Ishikawa (cell line): ENCODE measurements around the gene RNF114.

Source experiments
- CEBPB ChIP-seq: IDR thresholded peaks from 2 replicates; pipeline ENCODE4 v1.6.1; 2012
- EGR1 ChIP-seq: IDR thresholded peaks from 2 replicates; pipeline ENCODE4 v1.6.1; 2012
- EP300 ChIP-seq: IDR thresholded peaks from 2 replicates; pipeline ENCODE4 v1.6.1; 2012; ENCODE audit warnings: borderline replicate concordance
- FOXM1 ChIP-seq: IDR thresholded peaks from 2 replicates; pipeline ENCODE4 v1.6.1; 2012; ENCODE audit warnings: low read depth, borderline replicate concordance
- TAF1 ChIP-seq: IDR thresholded peaks from 2 replicates; pipeline ENCODE4 v1.6.1; 2012; ENCODE audit warnings: low read depth, mild to moderate bottlenecking
- TCF12 ChIP-seq: IDR thresholded peaks from 2 replicates; pipeline ENCODE4 v1.6.1; 2012; ENCODE audit warnings: low read depth
- TEAD4 ChIP-seq: IDR thresholded peaks from 2 replicates; pipeline ENCODE4 v1.6.1; 2012
- YY1 ChIP-seq: IDR thresholded peaks from 2 replicates; pipeline ENCODE4 v1.6.1; 2012; ENCODE audit warnings: low read depth
- ZBTB7A ChIP-seq: IDR thresholded peaks from 2 replicates; pipeline ENCODE4 v1.6.1; 2012; ENCODE audit warnings: low read depth
- TF ChIP-seq, protein P1 (sequence below): IDR thresholded peaks from 2 replicates; pipeline ENCODE4 v1.6.1; 2012
- TF ChIP-seq, protein P2 (sequence below): IDR thresholded peaks from 2 replicates; pipeline ENCODE4 v1.6.1; 2012; ENCODE audit warnings: low read depth, mild to moderate bottlenecking

DNA sequence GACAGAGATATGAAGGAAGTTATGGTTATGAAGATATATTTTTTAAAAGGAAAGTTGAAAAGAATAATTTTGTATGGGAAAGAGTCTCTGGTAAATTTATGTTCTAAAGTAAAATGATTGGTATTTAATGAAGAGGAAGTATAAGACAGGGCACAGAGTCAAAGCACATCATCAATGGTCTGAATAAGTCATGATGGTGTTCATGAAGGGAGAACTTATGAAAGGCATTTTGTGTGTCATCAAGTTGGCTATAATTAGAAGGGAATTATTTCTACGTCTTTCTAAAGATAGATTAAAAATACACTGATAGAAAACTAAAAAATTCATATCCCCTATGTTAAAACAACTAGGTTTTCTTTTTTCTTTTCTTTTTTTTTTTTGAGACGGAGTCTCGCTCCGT is 25.2 kb downstream of the RNF114 start:
- no peak for TF ChIP-seq EP300
- TF ChIP-seq FOXM1: no peak
- no peak for TF ChIP-seq TAF1
- TF ChIP-seq, protein P1, sequence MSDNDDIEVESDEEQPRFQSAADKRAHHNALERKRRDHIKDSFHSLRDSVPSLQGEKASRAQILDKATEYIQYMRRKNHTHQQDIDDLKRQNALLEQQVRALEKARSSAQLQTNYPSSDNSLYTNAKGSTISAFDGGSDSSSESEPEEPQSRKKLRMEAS: no peak
- no peak for TF ChIP-seq EGR1
- TF ChIP-seq YY1: no peak
- no peak for TF ChIP-seq CEBPB
- no peak for TF ChIP-seq ZBTB7A
- TF ChIP-seq TCF12: no peak
- no peak for TF ChIP-seq TEAD4
- TF ChIP-seq, protein P2, sequence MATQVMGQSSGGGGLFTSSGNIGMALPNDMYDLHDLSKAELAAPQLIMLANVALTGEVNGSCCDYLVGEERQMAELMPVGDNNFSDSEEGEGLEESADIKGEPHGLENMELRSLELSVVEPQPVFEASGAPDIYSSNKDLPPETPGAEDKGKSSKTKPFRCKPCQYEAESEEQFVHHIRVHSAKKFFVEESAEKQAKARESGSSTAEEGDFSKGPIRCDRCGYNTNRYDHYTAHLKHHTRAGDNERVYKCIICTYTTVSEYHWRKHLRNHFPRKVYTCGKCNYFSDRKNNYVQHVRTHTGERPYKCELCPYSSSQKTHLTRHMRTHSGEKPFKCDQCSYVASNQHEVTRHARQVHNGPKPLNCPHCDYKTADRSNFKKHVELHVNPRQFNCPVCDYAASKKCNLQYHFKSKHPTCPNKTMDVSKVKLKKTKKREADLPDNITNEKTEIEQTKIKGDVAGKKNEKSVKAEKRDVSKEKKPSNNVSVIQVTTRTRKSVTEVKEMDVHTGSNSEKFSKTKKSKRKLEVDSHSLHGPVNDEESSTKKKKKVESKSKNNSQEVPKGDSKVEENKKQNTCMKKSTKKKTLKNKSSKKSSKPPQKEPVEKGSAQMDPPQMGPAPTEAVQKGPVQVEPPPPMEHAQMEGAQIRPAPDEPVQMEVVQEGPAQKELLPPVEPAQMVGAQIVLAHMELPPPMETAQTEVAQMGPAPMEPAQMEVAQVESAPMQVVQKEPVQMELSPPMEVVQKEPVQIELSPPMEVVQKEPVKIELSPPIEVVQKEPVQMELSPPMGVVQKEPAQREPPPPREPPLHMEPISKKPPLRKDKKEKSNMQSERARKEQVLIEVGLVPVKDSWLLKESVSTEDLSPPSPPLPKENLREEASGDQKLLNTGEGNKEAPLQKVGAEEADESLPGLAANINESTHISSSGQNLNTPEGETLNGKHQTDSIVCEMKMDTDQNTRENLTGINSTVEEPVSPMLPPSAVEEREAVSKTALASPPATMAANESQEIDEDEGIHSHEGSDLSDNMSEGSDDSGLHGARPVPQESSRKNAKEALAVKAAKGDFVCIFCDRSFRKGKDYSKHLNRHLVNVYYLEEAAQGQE: no peak
